MCF 10A (cell line): ENCODE results near the gene SHROOM3. TPM values are rescaled to one million over a fixed set of nuclear protein-coding genes. Genes with fewer than 3 reads are reported as not detected.

Source experiments
- BruUV-seq: library from RNA; stranded (reverse); fragments of 400-500 nt; replicated peaks from 2 replicates; lab custom pipeline; 2021; lab: Mats Ljungman, UMichigan
- CTCF ChIA-PET: fragments of 300-600 bp; sonication (Branson Sonifier 250); formaldehyde crosslinking; extraction: SDS; loops from one replicate; lab custom pipeline; 2021; ENCODE audit warnings: antibody characterized with exemption, inconsistent platforms; lab: Yijun Ruan, JAX
- POLR2A ChIA-PET: fragments of 300-600, 350-650 bp; sonication (Branson Sonifier 250); formaldehyde crosslinking; extraction: SDS; loops from one replicate; lab custom pipeline; 2020; ENCODE audit warnings: antibody characterized with exemption, inconsistent platforms; lab: Yijun Ruan, JAX
- DNase-seq: peaks from one replicate; pipeline ENCODE4 v3.0.0-alpha.2; 2018; ENCODE audit not compliant: unreplicated experiment
- H3K27ac Mint-ChIP-seq: one replicate; pipeline ENCODE4 v1.8.0; 2022; ENCODE audit warnings: mild to moderate bottlenecking, low read depth, mixed read lengths; ENCODE audit not compliant: unreplicated experiment
- H3K27me3 Mint-ChIP-seq: one replicate; pipeline ENCODE4 v1.8.0; 2022; ENCODE audit warnings: mixed read lengths; ENCODE audit not compliant: insufficient read depth, unreplicated experiment
- H3K36me3 Mint-ChIP-seq: one replicate; pipeline ENCODE4 v1.8.0; 2022; ENCODE audit warnings: mild to moderate bottlenecking, moderate library complexity, mixed read lengths; ENCODE audit not compliant: insufficient read depth, unreplicated experiment
- H3K4me1 Mint-ChIP-seq: one replicate; pipeline ENCODE4 v1.8.0; 2022; ENCODE audit warnings: mixed read lengths; ENCODE audit not compliant: insufficient read depth, unreplicated experiment
- H3K4me3 Mint-ChIP-seq: one replicate; pipeline ENCODE4 v1.8.0; 2022; ENCODE audit warnings: mild to moderate bottlenecking, moderate library complexity, mixed read lengths; ENCODE audit not compliant: unreplicated experiment
- H3K9me3 Mint-ChIP-seq: one replicate; pipeline ENCODE4 v1.8.0; 2022; ENCODE audit warnings: mixed read lengths; ENCODE audit not compliant: unreplicated experiment
- CTCF ChIP-seq: fragments of 200-600 bp; IDR thresholded peaks from one replicate; pipeline ENCODE4 v1.8.0; 2022; ENCODE audit warnings: antibody characterized with exemption, mild to moderate bottlenecking; ENCODE audit not compliant: unreplicated experiment
- intact Hi-C: fragments of 100-400 bp; cut with micrococcal nuclease; formaldehyde crosslinking; loops from 2 replicates; pipeline ENCODE4 v1.14.1; 2022
- total RNA-seq: library from RNA; stranded (reverse); gene quantifications from 2 replicates; pipeline ENCODE4 v1.2.3, GENCODE V29; 2022

Gene SHROOM3
- total RNA-seq, 1 experiment from 2014 or later, result 20.7 TPM

DNA sequence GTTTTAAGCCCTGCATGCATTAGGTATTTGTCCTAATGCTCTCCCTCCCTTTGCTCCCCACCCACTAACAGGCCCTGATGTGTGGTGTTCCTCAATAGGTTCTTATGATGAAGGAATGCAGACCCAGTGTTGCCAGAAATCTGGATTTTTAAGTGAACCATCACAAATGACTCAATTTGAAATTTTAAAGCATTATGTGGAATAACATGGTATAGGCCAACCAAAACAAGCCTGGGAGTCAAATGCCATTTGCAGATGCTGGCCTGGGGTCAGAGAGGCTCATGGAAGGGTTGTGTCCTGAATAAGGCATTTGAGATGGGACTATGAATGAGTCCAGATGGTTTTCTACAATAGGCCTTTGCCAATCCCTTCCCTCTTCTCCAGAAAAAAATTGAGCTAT lies 179.6 kb downstream of the SHROOM3 start:
- BruUV-seq, result no TSS peak
- H3K9me3 Mint-ChIP-seq, result no peaks in the 10 kb centered on the region
- ChIA-PET CTCF (no interaction called here), POLR2A (no interaction called here)
- H3K36me3 Mint-ChIP-seq, result no peaks in the 10 kb centered on the region
- H3K27ac Mint-ChIP-seq, result no peak overlapping the region
- TF ChIP-seq CTCF, result no peak
- H3K4me3 Mint-ChIP-seq, result no peak overlapping the region
- H3K4me1 Mint-ChIP-seq, result peaks cover 20% of the 10 kb centered on the region
- no peak for DNase-seq
- H3K27me3 Mint-ChIP-seq, result no peaks in the 10 kb centered on the region
- intact Hi-C loops, result no loop called here

- Mint-ChIP-seq H3K4me1 (peaks cover 23% of the 10 kb centered on the region), H3K27me3 (no peaks in the 10 kb centered on the region), H3K36me3 (no peaks in the 10 kb centered on the region), H3K9me3 (no peaks in the 10 kb centered on the region), H3K4me3 (no peak overlapping the region), H3K27ac (no peak overlapping the region)
- CTCF ChIA-PET, result interaction anchor here (0.6 kb wide), 1 partner anchor 23 kb away, joined by 3 read pairs; no protein-coding TSS in a partner anchor
- BruUV-seq, result no TSS peak
- POLR2A ChIA-PET, result no interaction called here
- DNase-seq, result no peak
- TF ChIP-seq CTCF, result no peak
- intact Hi-C loops, result no loop called here
Measured at GRCh38 chr4:76615999-76616398, 181.0 kb downstream of the SHROOM3 start.

DNA sequence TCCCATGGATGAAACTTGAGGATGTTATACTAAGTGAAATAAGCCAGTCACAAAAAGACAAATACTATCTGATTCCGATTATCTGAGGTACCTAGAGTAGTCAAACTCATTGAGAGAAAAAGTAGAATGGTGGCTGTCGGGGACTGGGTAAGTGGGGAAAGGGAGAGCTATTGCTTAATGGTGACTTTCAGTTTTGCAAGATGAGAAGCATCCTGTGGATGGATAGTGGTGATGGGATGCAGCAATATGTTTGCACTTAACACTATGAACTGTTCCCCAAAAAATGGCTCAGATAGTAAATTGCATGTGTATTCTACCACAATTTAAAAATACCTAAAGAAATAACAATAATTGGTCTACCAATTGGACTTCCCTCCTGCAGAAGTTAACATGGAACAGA lies 181.5 kb downstream of the SHROOM3 start:
- DNase-seq, result no peak
- Mint-ChIP-seq H3K4me3 (no peak overlapping the region), H3K27me3 (no peaks in the 10 kb centered on the region), H3K36me3 (no peaks in the 10 kb centered on the region), H3K4me1 (peaks cover 19% of the 10 kb centered on the region), H3K9me3 (no peaks in the 10 kb centered on the region), H3K27ac (no peak overlapping the region)
- ChIA-PET CTCF (no interaction called here), POLR2A (no interaction called here)
- no peak for TF ChIP-seq CTCF
- BruUV-seq, result no TSS peak
- intact Hi-C loops, result no loop called here

- intact Hi-C loops, result loop anchor here (5.0 kb wide), 1 partner anchor 34 kb away; no protein-coding TSS in a partner anchor
- Mint-ChIP-seq H3K36me3 (no peaks in the 10 kb centered on the region), H3K27ac (peak overlapping the region; percentile 87), H3K4me1 (peaks cover 37% of the 10 kb centered on the region), H3K9me3 (no peaks in the 10 kb centered on the region), H3K4me3 (no peak overlapping the region), H3K27me3 (no peaks in the 10 kb centered on the region)
- CTCF ChIA-PET, result interaction anchor here (0.8 kb wide), 1 partner anchor 18 kb away, joined by 3 read pairs; no protein-coding TSS in a partner anchor
- no TSS peak for BruUV-seq
- DNase-seq, result no peak
- no peak for TF ChIP-seq CTCF
- POLR2A ChIA-PET, result interaction anchor here (0.7 kb wide), 2 partner anchors 14 to 58 kb away, joined by 3 read pairs; no protein-coding TSS in a partner anchor
Measured at GRCh38 chr4:76620723-76621468, 185.9 kb downstream of the SHROOM3 start.
